Mucosa of descending colon (tissue), 3 donors: Measurements from ENCODE around the gene FAM50B. TPM values are rescaled to one million over a fixed set of nuclear protein-coding genes. Genes with fewer than 3 reads are reported as not detected.
A peak's percentile ranks its signal among the peaks of the same experiment; 100 is the strongest.

Experiments
- ATAC-seq: fragments of 200-7000 bp; cut with Tn5 transposase; one replicate; pipeline ENCODE4 v1.9.1; 2020; ENCODE audit warnings: mild to moderate bottlenecking, moderate library complexity
- DNase-seq, 3 donors: peaks; one replicate each; pipeline ENCODE4 v3.0.0-alpha.2; 2020
- H3K36me3 ChIP-seq: fragments of 200-600 bp; one replicate; pipeline ENCODE4 v1.8.0; 2021; ENCODE audit warnings: low read depth, mild to moderate bottlenecking
- H3K4me1 ChIP-seq: fragments of 200-600 bp; one replicate; pipeline ENCODE4 v1.8.0; 2021; ENCODE audit warnings: low read depth, mild to moderate bottlenecking
- H3K4me3 ChIP-seq: fragments of 200-600 bp; one replicate; pipeline ENCODE4 v1.8.0; 2021; ENCODE audit warnings: mild to moderate bottlenecking
- H3K9me3 ChIP-seq: fragments of 200-600 bp; one replicate; pipeline ENCODE4 v1.8.0; 2021; ENCODE audit warnings: mild to moderate bottlenecking
- intact Hi-C, 2 donors: fragments of 100-400 bp; cut with DNase I in 1 of 2; cut with micrococcal nuclease in 1 of 2; formaldehyde crosslinking; loops; one replicate each; pipeline versions ENCODE4 v1.11.0 to v1.11.1; 2022; cut with DNase I, micrococcal nuclease
- total RNA-seq, 3 donors: library from RNA; stranded (reverse); fragmentation: NEBNext Ultra II Directional in 2 of 3; extraction: Animal tissue kit (Norgen Biotek cat#: 25700) in 2 of 3; gene quantifications; one replicate each; pipeline versions ENCODE4 v1.2.1 to v1.2.4, GENCODE V29; 2021 to 2023
- TF ChIP-seq, protein P1 (sequence below): fragments of 200-600 bp; IDR thresholded peaks from one replicate; pipeline ENCODE4 v1.8.0; 2022; ENCODE audit warnings: antibody characterized with exemption, mild to moderate bottlenecking
- donor health status: DM: no; HTN: no; CAD: no; lungs with moderate emphysema.
- donor health status: DM: no; HTN: no; CAD: no.
- donor health status: DM: no; HTN: yes; CAD: no.

The FAM50B gene
- total RNA-seq, 3 donors from 2014 or later, result 3.2 to 14.2 (median 3.3) TPM

DNA sequence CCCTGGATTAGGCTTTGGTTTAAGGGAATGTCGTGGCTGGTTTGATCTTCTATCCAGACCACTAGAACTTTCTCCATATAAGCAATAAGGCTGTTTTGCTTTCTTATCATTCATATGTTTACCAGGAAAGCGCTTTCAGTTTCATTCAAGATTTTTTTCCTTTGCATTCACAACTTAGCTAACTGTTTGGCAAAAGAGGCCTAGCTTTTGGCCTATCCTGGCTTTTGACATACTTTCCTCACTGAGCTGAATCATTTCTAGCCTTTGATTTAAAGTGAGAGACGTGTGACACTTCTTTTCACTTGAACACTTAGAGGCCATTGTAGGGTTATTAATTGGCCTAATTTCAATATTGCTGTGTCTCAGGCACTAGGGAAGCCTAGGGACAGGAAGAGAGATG lies 1.7 kb upstream of the FAM50B start:
- DNase-seq, result no peak
- intact Hi-C loops, result no loop called here

DNA sequence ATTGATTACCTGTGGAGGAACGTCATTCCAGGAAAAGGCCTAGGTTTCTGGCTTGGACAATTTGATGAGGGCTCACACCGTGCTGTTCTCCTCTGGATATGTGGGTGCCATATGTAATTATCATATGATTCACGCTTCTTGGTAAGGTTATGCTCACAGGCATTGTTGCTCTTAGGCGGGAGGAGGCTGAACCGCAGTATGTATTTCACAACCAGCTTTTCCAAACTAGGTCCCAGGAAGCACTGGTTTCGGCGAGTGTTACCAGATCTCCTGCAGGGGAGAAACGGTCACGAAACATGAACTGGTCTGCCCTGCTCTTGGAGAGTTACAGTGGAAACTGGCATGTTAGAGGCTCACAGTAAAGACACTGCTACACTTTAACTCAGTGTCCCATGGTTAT lies 793 bp upstream of the FAM50B start:
- no peaks in the 10 kb centered on the region for H3K9me3 ChIP-seq
- no peaks in the 10 kb centered on the region for H3K4me1 ChIP-seq
- no peak for ATAC-seq
- no peak overlapping the region for H3K4me3 ChIP-seq
- intact Hi-C loops, result no loop called here
- DNase-seq, result no peak
- no peaks in the 10 kb centered on the region for H3K36me3 ChIP-seq
- TF ChIP-seq, protein P1, sequence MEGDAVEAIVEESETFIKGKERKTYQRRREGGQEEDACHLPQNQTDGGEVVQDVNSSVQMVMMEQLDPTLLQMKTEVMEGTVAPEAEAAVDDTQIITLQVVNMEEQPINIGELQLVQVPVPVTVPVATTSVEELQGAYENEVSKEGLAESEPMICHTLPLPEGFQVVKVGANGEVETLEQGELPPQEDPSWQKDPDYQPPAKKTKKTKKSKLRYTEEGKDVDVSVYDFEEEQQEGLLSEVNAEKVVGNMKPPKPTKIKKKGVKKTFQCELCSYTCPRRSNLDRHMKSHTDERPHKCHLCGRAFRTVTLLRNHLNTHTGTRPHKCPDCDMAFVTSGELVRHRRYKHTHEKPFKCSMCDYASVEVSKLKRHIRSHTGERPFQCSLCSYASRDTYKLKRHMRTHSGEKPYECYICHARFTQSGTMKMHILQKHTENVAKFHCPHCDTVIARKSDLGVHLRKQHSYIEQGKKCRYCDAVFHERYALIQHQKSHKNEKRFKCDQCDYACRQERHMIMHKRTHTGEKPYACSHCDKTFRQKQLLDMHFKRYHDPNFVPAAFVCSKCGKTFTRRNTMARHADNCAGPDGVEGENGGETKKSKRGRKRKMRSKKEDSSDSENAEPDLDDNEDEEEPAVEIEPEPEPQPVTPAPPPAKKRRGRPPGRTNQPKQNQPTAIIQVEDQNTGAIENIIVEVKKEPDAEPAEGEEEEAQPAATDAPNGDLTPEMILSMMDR, result no peak

More for the DNA sequence above, 1.7 kb upstream of the FAM50B start:
- no peaks in the 10 kb centered on the region for H3K36me3 ChIP-seq
- no peaks in the 10 kb centered on the region for H3K9me3 ChIP-seq
- ATAC-seq, result no peak
- TF ChIP-seq, protein P1, result no peak
- no peak overlapping the region for H3K4me3 ChIP-seq
- H3K4me1 ChIP-seq, result no peaks in the 10 kb centered on the region

DNA sequence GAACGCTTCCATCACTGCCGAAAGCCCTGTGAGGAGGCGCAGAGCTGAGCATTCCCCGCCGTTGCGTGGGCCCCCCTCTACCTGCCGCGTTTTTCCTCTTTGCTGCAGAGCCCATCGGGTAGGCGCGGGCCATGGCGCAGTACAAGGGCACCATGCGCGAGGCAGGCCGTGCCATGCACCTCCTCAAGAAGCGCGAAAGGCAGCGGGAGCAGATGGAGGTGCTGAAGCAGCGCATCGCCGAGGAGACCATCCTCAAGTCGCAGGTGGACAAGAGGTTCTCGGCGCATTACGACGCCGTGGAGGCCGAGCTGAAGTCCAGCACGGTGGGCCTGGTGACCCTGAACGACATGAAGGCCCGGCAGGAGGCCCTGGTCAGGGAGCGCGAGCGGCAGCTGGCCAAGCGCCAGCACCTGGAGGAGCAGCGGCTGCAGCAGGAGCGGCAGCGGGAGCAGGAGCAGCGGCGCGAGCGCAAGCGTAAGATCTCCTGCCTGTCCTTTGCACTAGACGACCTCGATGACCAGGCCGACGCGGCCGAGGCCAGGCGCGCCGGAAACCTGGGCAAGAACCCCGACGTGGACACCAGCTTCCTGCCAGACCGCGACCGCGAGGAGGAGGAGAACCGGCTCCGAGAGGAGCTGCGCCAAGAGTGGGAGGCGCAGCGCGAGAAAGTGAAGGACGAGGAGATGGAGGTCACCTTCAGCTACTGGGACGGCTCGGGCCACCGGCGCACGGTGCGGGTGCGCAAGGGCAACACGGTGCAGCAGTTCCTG lies 693 bp downstream of the FAM50B start:
- Histone ChIP-seq H3K9me3 (no peaks in the 10 kb centered on the region), H3K4me1 (no peaks in the 10 kb centered on the region), H3K36me3 (no peaks in the 10 kb centered on the region), H3K4me3 (peak overlapping the region; percentile 14)
- peak; percentile 14 for ATAC-seq
- DNase-seq, result peak in 2 of 3 donors; percentile 39 to 65
- TF ChIP-seq, protein P1, result no peak
- intact Hi-C loops, result no loop called here

DNA sequence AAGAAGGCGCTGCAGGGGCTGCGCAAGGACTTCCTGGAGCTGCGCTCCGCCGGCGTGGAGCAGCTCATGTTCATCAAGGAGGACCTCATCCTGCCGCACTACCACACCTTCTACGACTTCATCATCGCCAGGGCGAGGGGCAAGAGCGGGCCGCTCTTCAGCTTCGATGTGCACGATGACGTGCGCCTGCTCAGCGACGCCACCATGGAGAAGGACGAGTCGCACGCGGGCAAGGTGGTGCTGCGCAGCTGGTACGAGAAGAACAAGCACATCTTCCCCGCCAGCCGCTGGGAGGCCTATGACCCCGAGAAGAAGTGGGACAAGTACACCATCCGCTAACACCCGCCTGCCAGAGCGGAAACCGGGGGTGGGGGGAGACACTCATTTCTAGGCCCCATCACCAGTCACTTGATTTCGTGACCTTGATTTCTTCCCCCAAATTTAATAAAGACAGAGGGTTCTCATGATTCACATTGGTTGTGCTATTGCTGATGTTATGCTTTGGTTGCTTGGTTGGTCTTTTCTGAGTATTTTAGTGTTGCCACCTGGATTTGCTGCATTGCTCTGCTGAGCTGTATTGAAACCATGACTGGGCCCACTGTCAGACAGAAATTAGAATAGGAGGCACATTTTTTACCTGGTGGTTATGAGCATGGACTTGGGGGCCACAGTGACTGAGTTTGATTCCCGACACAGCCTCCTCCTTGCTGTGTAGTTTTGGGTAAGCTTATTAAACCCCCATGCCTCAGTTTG lies 1.5 kb downstream of the FAM50B start:
- TF ChIP-seq, protein P1, result no peak
- intact Hi-C loops, result no loop called here
- no peaks in the 10 kb centered on the region for H3K36me3 ChIP-seq
- peak in 2 of 3 donors; percentile 29 to 56 for DNase-seq
- H3K4me3 ChIP-seq, result no peak overlapping the region
- H3K4me1 ChIP-seq, result no peaks in the 10 kb centered on the region
- H3K9me3 ChIP-seq, result no peaks in the 10 kb centered on the region
- no peak for ATAC-seq

DNA sequence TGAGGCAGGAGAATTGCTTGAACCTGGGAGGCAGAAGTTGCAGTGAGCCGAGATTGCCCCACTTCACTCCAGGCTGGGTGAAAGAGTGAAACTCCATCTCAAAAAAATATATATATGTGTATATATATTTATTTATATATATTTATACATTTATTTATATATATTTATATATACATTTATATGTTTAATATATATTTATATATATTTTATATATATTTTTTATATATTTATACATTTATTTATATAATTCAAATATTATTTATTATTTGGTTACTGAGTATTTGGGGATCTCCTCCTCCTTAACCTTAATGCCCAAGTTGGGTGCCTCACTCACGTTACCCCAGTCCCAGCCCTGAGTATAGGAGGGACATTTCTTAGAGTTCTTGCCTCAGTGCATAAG lies 2.7 kb downstream of the FAM50B start:
- intact Hi-C loops, result no loop called here

More for the DNA sequence above, 2.7 kb downstream of the FAM50B start:
- H3K4me1 ChIP-seq, result no peaks in the 10 kb centered on the region
- TF ChIP-seq, protein P1, result no peak
- no peak overlapping the region for H3K4me3 ChIP-seq
- no peaks in the 10 kb centered on the region for H3K36me3 ChIP-seq
- no peaks in the 10 kb centered on the region for H3K9me3 ChIP-seq
- DNase-seq, result no peak
- no peak for ATAC-seq
